Liver (tissue), 9 donors: ENCODE results near the gene UBTD2. TPM values are rescaled to one million over a fixed set of nuclear protein-coding genes. Genes with fewer than 3 reads are reported as not detected.
A peak's percentile ranks its signal among the peaks of the same experiment; 100 is the strongest.

ENCODE experiments used
- DNase-seq: peaks from one replicate; pipeline ENCODE4 v3.0.0-alpha.2; 2017; ENCODE audit warnings: low spot score
- H3K27ac ChIP-seq, 2 donors: one replicate each; pipeline ENCODE4 v1.7.0; 2013; ENCODE audit warnings: inconsistent platforms in 2 of 2, low read length in 2 of 2, control low read depth in 1 of 2, low read depth in 1 of 2, mild to moderate bottlenecking in 1 of 2
- H3K27me3 ChIP-seq, 4 donors: one replicate each; pipeline versions ENCODE4 v1.6.1 to v1.7.0; 2013; ENCODE audit warnings: low read length in 3 of 4, inconsistent platforms in 1 of 4, mild to moderate bottlenecking in 1 of 4, moderate library complexity in 1 of 4; ENCODE audit not compliant: control insufficient read depth in 4 of 4, insufficient read depth in 4 of 4
- H3K36me3 ChIP-seq, 4 donors: one replicate each; pipeline versions ENCODE4 v1.6.1 to v1.7.0; 2013; ENCODE audit warnings: low read length in 3 of 4, mild to moderate bottlenecking in 3 of 4, low read depth in 1 of 4, moderate library complexity in 1 of 4; ENCODE audit not compliant: control insufficient read depth in 4 of 4, insufficient read depth in 3 of 4
- H3K4me1 ChIP-seq, 4 donors: one replicate each; pipeline versions ENCODE4 v1.6.1 to v1.7.0; 2013; ENCODE audit warnings: low read length in 3 of 4, mild to moderate bottlenecking in 3 of 4, moderate library complexity in 1 of 4; ENCODE audit not compliant: control insufficient read depth in 4 of 4, insufficient read depth in 4 of 4
- H3K4me3 ChIP-seq, 3 donors: one replicate each; pipeline versions ENCODE4 v1.6.1 to v1.7.0; 2013; ENCODE audit warnings: low read length in 3 of 3, control low read depth in 1 of 3, low read depth in 1 of 3, mild to moderate bottlenecking in 1 of 3
- H3K9ac ChIP-seq, 2 donors: one replicate each; pipeline ENCODE4 v1.7.0; 2013; ENCODE audit warnings: low read length in 2 of 2, mild to moderate bottlenecking in 2 of 2, moderate library complexity in 2 of 2, control low read depth in 1 of 2, low read depth in 1 of 2
- H3K9me3 ChIP-seq, 4 donors: one replicate each; pipeline versions ENCODE4 v1.6.1 to v1.7.0; 2013; ENCODE audit warnings: low read length in 3 of 4; ENCODE audit not compliant: control insufficient read depth in 4 of 4
- ATF3 ChIP-seq: IDR thresholded peaks from 2 replicates; pipeline ENCODE4 v1.6.1; 2016; ENCODE audit warnings: antibody characterized with exemption
- CTCF ChIP-seq: fragments of 150-350 bp; IDR thresholded peaks from 2 replicates; pipeline ENCODE4 v1.5.1; 2017; ENCODE audit warnings: improper control_type of control experiment, low read depth, low read length; ENCODE audit not compliant: missing input control
- EGR1 ChIP-seq, 2 donors: IDR thresholded peaks; 2 replicates each; pipeline ENCODE4 v1.6.1; 2016 to 2018; ENCODE audit warnings: antibody characterized with exemption in 2 of 2, low read depth in 2 of 2
- FOXA1 ChIP-seq: IDR thresholded peaks from 2 replicates; pipeline ENCODE4 v1.6.1; 2016; ENCODE audit warnings: antibody characterized with exemption
- FOXA2 ChIP-seq: IDR thresholded peaks from 2 replicates; pipeline ENCODE4 v1.6.1; 2016; ENCODE audit warnings: antibody characterized with exemption
- GABPA ChIP-seq, 2 donors: IDR thresholded peaks in 1 of 2; conservative IDR thresholded peaks in 1 of 2; 2 replicates each; pipeline ENCODE4 v1.6.1; 2016; ENCODE audit warnings: antibody characterized with exemption in 2 of 2, mild to moderate bottlenecking in 1 of 2, moderate library complexity in 1 of 2
- HNF4A ChIP-seq, 2 donors: conservative IDR thresholded peaks; 2 replicates each; pipeline ENCODE4 v1.6.1; 2016; ENCODE audit warnings: antibody characterized with exemption in 2 of 2, mild to moderate bottlenecking in 2 of 2
- JUND ChIP-seq, 2 donors: IDR thresholded peaks; 2 replicates each; pipeline ENCODE4 v1.6.1; 2016; ENCODE audit warnings: antibody characterized with exemption in 2 of 2
- MAX ChIP-seq: IDR thresholded peaks from 2 replicates; pipeline ENCODE4 v1.6.1; 2016; ENCODE audit warnings: antibody characterized with exemption
- NR2F2 ChIP-seq: IDR thresholded peaks from 2 replicates; pipeline ENCODE4 v1.6.1; 2016; ENCODE audit warnings: antibody characterized with exemption
- RAD21 ChIP-seq, 2 donors: IDR thresholded peaks; 2 replicates each; pipeline ENCODE4 v1.6.1; 2016; ENCODE audit warnings: antibody characterized with exemption in 2 of 2, mild to moderate bottlenecking in 2 of 2
- REST ChIP-seq: IDR thresholded peaks from 2 replicates; pipeline ENCODE4 v1.6.1; 2016; ENCODE audit warnings: antibody characterized with exemption, mild to moderate bottlenecking
- RXRA ChIP-seq, 2 donors: IDR thresholded peaks; 2 replicates each; pipeline ENCODE4 v1.6.1; 2017 to 2018; ENCODE audit warnings: antibody characterized with exemption in 2 of 2, mild to moderate bottlenecking in 1 of 2
- SP1 ChIP-seq: IDR thresholded peaks from 2 replicates; pipeline ENCODE4 v1.6.1; 2018; ENCODE audit warnings: antibody characterized with exemption, mild to moderate bottlenecking
- TAF1 ChIP-seq: conservative IDR thresholded peaks from 2 replicates; pipeline ENCODE4 v1.6.1; 2016; ENCODE audit warnings: antibody characterized with exemption, mild to moderate bottlenecking
- ZBTB33 ChIP-seq: IDR thresholded peaks from 2 replicates; pipeline ENCODE4 v1.6.1; 2016; ENCODE audit warnings: antibody characterized with exemption
- WGBS: extraction: QIAGEN DNeasy Blood & Tissue Kit; methylation state at CpG from one replicate; pipeline ENCODE4 v1.1.7; 2013; 5-methylcytosine and 5-hydroxymethylcytosine counted together
- polyA plus RNA-seq, 2 donors: library from polyadenylated mRNA; stranded (reverse) in 1 of 2; unstranded in 1 of 2; fragments of 200-250 nt in 1 of 2; fragments of >200 nt in 1 of 2; fragmentation: Nextera tagmentation in 1 of 2; extraction: Ambion mirVana in 1 of 2; gene quantifications; one replicate each; pipeline versions ENCODE4 v1.2.1 to v1.2.3, GENCODE V29; 2013 to 2015
- total RNA-seq, 2 donors: library from RNA; depleted of rRNA; stranded (reverse); fragments of >200 nt; gene quantifications; one replicate each; pipeline ENCODE4 v1.2.3, GENCODE V29; 2014
- donor health status: healthy.
- donor health status: healthy.
- donor health status: healthy.
- donor health status: healthy.
- donor health status: healthy.

The UBTD2 gene
- total and polyA plus RNA-seq, 4 donors = 4.4 to 8.3 (median 6.6) TPM

- no peak for DNase-seq
- Histone ChIP-seq H3K4me3 (peak overlapping the region; percentile 38 to 80 (median 76)), H3K27ac (peak overlapping the region in 1 of 2 donors; percentile 86), H3K9ac (peak overlapping the region; percentile 42 to 43), H3K27me3 (no peaks in the 10 kb centered on the region), H3K4me1 (peaks cover 1 to 20% (median 14%) of the 10 kb centered on the region in 4 donors), H3K36me3 (no peaks in the 10 kb centered on the region), H3K9me3 (no peaks in the 10 kb centered on the region)
- 21% methylated on average over 13 of the region's 13 CpGs for WGBS
- TF ChIP-seq ATF3 (no peak), JUND (IDR thresholded peaks at IDR 0.05) (no peak), ZBTB33 (no peak), GABPA (IDR thresholded peaks at IDR 0.05 in 1 of 2, conservative IDR thresholded peaks at IDR 0.05 in 1 of 2) (no peak), TAF1 (no peak), MAX (no peak), SP1 (no peak), REST (no peak)
These were observed 1.1 kb downstream of the UBTD2 start for GRCh38 chr5:172282272-172283019.

GRCh38 chr5:172281346-172281745 is 2.2 kb downstream of the UBTD2 start:
- Histone ChIP-seq H3K27ac (no peak overlapping the region), H3K27me3 (no peaks in the 10 kb centered on the region), H3K4me3 (no peak overlapping the region), H3K9me3 (no peaks in the 10 kb centered on the region), H3K9ac (no peak overlapping the region), H3K36me3 (no peaks in the 10 kb centered on the region), H3K4me1 (peaks cover 1 to 20% (median 14%) of the 10 kb centered on the region in 4 donors)
- 95% methylated on average over 6 of the region's 6 CpGs for WGBS
- DNase-seq = no peak
- TF ChIP-seq RXRA (IDR thresholded peaks at IDR 0.05) (no peak), JUND (IDR thresholded peaks at IDR 0.05) (no peak), HNF4A (conservative IDR thresholded peaks at IDR 0.05) (no peak), RAD21 (IDR thresholded peaks at IDR 0.05) (no peak), REST (no peak), ATF3 (no peak), FOXA2 (no peak), EGR1 (IDR thresholded peaks at IDR 0.05; ENCODE audit: low read depth in 2 of 2) (no peak), GABPA (IDR thresholded peaks at IDR 0.05 in 1 of 2, conservative IDR thresholded peaks at IDR 0.05 in 1 of 2) (no peak), CTCF (no peak), ZBTB33 (no peak), FOXA1 (no peak), SP1 (no peak), NR2F2 (no peak)
